Activated CD4-positive, CD25-positive, alpha-beta regulatory T cell treated with anti-CD3 and anti-CD28 coated beads, Interleukin-2, amount 50 U/mL, for 16 hours (primary cell): ENCODE data around the gene RNF220.
"Not testable (repeated sequence)": the region's sequence is repeated elsewhere in the genome, so short reads cannot be mapped to it uniquely, and the experiment has no call there.

ENCODE experiments used
- DNase-seq: peaks from one replicate; pipeline ENCODE4 v3.0.0-alpha.2; 2020; ENCODE audit warnings: low read depth, low spot score

Gene RNF220

DNA sequence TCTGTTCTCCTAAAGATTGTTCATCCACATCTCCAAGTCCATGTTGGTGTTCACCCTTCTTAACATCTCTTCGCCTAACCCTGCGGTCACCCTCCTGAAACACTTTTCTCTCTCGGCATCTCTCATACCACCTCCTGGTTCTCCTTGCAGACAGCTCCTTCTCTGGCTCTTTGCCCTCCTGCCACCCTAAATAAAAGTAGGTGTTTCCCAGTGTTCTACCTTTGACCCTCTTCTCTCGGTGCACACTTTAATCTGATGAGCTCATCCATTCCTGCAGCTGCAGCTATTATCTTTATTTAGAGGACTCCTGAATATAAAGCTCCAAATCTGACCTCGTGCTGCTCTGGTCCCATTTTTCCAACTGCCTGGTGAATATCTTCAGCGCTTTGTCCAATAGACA is 142.3 kb downstream of the RNF220 start:
- DNase-seq, result no peak

DNA sequence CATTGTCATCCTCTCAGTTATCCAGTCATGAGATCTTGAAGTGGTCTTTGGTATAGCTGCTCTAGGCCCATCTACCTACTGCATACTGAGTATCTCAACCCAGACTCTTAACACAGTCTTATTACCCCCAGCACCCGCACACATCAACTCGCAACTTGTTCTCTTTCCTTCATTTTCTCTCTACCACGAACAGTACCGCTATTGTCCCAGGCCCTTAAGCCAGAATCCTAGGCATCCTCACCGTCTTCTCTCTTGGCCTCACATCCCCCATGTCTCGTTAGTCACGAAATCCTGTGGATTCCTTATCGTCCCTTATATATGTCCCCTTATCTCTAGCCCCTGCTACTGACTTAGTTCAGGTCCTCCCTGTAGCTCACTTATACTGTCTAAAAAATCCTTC is 142.8 kb downstream of the RNF220 start:
- DNase-seq, result no peak

DNA sequence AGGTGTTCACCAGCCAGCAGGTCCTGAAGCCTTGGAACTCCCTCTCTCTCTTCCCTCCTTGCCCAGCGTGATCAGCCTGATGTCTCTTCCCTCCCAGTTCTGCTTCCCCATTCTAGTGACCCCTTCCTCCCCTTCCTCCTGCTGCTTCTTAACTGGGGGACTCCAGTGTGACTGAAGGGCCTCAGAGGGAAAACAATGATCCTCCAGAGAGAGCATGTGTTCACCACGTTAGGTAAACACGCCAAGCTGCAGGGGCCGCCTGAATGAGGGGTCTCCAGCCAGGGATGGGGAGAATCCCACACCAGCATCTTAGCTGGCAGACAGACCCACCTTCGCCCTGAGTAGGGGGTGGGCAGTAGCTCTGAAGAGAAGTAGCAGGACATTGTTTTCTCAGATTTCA is 144.5 kb downstream of the RNF220 start:
- no peak for DNase-seq

DNA sequence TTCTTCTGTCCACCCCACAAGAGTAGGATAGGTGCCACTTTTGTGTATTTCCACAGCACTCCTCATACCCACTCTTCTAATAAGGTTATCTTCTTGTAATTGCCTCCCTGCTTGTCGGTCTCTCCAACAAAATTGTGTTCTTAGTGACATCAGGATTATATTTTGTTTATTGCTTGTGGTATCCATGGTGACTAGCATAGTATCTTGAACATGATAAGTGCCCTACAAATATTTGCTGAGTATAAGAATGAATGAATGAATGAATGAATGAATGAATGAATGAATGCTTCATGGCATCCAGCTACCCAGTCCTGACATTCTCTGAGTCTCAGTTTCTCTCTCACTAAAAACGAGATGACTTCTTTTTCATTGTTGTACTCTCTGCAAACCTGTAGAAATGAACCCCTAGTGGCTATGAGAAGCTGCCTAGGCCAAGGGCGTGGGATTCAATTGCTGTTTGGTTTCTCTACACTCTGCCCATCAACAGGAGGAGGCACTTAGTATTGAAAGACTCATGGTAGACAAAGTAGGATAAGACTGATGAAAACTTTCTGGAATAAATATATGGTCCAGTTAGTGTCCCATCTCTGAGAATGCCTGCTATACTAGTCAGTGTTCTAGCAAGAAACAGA is 148.2 kb downstream of the RNF220 start:
- DNase-seq, result no peak

DNA sequence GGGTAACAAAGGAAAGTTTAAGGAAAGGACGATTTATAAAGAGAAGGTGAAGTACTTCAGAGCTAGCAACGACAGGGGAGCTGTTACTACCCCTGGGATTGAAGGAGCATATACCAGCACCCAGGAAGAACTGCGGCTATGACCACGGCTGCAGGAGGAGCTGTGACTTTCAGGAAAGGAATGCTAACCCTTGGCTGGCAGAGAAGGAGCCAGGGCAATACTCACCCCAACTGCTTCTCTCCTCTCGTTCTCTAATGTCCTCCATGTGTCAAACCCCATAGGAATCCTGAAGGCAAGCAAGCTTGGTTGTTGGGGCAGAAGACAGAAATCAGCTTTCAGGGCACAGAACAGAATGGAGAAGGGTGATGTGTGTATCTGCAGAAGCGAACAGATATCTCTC is 148.7 kb downstream of the RNF220 start:
- no peak for DNase-seq

DNA sequence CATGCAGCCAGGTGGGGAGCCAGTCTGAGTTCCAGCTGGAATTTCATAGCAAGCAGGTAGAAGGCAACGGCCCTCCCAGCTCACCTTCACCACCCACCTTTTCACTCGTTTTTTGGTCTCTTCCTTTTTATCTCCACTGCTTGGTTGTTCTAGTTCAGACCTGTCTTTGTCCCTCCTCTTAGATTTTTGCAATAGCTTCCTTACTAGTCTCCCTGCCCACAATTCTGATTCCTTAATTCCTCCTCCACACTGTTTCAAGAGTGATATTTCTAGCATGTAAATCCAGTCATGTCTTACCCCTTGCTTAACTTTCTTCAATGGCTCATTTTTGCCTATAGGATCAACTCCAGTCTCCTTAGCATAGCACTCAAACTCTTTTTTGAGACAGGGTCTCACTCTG is 149.7 kb downstream of the RNF220 start:
- DNase-seq, result no peak

DNA sequence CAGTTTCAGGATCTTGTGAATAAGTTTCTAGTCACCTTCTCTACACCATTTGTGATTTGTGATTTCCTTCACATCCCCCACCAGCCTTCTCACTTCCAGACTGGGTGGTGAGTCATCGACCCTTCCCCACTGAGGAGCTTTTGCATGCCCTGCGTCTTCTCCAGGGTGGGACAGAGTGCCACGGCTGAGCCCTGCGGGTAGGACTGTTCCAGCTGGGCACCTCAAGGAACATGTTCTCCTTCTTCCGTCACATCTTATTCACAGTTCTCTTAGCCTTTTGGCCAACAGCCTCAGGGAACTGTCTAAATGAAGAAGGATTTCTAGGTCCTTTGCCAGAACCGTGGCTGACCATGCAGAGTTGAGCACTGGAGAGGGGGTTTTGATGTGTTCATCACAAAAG is 152.7 kb downstream of the RNF220 start:
- no peak for DNase-seq

DNA sequence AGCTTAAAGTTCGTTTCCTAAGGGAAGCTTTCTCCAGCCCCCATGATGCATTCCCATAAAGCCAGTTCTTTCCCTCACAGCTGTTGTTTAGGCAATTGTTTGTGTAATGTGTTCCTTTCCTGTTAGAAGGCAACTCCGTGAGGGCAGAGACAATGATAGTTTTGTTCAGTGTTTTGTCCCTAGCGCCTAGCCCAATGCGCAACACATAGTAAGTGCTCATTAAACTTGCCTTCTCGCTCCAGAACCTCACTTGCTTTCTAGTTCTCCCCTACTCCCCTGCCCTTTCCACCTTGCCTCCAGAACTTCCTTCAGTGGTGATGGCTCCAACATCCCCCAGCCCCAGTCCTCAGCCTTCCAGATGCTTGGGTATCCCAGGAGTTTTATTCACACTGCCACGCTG is 153.8 kb downstream of the RNF220 start:
- no peak for DNase-seq

DNA sequence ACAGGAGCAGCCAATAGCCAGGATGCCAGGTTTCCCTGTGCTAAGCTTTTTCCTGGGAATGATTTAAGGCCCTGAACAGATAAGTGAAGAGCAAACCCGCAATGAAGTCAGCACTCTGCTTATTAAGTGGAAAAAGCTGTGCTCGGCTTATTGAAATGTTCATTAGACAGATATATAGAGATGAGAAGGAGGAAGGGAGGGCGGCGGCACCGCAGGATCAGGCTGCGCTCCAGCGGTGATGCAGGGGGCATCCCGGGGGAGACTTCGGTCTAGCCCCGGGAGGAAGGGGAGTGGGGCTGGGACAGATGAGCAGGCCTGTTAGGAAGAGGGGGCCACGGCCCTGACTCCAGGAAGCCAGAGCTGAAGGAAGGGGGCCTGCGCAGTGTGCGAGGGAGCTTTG is 154.3 kb downstream of the RNF220 start:
- DNase-seq, result no peak

DNA sequence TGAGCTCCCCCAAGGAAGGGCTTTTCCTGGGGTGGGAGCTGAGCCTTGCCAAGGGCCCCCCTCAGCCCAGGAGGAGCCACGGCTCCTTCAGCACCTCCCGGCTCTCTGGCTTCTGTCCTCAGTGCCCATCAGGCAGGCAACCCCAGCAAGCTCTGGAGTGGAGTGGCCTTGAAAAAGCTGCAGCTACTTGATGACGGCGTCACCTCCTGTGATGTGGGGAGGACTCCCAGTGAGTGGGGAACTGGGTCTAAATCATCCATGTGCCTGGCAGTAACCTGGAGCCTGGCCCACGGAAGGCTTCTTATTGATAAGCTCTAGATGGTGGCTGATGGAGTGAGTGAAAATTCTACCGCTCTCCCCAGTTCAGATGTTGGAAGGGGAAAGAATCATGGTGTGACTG is 154.9 kb downstream of the RNF220 start:
- no peak for DNase-seq

DNA sequence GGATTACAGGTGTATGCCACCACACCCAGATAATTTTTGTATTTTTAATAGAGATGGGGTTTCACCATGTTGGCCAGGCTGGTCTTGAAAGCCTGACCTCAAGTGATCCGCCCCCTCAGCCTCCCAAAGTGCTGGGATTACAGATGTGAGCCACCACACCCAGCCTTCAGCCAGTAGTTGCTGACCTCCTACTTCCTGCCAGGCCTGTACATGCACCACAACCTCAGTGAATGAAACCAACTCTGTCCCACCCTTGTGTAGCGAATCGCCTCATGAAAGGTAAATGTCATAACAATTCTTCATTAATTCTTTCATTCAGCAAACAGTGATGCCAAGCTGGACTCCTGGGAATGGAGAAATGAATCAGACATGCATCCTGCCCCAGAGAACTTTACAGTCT is 155.6 kb downstream of the RNF220 start:
- DNase-seq, result not testable (repeated sequence)

DNA sequence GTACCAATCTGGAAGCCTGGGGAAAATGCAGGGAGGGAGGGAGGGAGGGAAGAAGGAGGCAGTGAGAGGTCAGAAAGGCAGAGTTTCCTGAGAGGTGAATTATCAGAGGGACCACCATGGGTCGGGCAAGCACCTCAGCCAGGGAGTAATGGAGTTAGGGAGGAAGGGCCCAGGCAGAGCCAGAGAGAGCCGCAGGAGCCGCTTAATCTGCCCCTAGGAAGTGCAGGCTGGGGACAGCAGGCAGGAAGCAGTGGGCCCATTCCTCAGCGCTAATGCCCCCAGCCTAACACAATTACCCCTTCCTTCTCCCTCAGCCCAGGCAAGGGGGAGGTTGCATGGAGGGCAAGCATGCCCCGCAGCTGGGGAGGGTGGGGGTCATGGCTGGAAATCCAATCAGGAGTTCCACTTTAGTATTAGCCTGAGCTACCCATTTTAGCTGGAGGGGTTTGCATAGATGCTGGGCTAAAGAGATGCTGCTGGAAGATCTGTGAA is 160.2 kb downstream of the RNF220 start:
- DNase-seq, result no peak

DNA sequence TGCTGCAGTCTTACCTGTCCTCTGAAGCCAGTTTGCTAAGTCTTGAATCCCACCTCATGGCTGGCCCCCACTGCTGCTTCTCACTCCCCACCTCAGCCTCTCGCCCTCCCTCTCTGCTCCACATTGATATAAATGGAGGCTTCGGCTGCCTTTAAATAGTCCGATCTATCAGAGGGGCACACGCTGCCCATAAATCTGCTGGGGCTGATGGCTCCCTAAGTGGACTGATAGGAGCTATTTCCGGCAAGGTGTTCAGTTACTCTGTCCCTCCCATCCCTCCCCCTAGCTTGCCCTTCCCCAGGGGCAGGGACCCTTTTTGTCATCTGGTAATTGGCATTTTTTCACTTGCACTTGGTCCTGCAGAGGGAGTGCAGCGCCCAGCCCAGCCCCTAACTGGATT is 160.8 kb downstream of the RNF220 start:
- no peak for DNase-seq

DNA sequence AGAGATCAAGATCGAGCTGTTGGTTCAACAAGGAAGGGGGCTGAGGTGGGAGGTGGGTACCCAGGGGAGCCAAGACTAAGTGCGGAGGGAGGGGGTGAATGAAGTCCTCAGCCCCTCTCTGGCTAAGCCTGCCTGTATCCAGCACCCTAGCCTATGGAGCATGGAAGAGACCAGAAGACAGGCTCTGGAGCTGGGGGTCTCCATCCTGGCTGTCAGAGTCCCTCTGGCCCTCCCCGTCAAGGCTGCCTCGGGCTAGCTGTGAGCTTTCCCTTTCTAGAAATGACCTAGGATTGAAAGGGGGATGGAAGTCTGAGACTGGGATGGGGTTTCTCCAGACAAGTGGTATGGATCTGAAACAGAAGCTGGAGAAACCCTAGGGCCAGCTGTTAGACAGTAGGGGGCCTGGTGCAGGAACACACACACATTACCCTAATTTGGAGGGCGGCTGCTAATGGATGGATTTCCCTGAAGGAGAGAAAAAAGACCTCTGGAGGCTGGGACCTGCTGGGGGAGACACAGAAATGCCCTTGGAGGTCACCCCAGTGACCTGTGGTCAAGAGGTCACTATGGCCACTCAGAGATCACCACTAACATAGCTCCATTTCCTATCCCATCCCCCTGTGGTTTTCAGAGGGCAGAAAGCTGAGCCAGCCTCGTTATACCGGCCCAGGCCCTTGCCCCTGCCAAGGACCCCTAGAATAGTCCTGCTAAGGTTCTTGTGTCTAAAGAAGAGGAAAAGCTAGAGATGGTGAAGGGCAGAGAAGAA is 161.4 kb downstream of the RNF220 start:
- DNase-seq, result no peak

DNA sequence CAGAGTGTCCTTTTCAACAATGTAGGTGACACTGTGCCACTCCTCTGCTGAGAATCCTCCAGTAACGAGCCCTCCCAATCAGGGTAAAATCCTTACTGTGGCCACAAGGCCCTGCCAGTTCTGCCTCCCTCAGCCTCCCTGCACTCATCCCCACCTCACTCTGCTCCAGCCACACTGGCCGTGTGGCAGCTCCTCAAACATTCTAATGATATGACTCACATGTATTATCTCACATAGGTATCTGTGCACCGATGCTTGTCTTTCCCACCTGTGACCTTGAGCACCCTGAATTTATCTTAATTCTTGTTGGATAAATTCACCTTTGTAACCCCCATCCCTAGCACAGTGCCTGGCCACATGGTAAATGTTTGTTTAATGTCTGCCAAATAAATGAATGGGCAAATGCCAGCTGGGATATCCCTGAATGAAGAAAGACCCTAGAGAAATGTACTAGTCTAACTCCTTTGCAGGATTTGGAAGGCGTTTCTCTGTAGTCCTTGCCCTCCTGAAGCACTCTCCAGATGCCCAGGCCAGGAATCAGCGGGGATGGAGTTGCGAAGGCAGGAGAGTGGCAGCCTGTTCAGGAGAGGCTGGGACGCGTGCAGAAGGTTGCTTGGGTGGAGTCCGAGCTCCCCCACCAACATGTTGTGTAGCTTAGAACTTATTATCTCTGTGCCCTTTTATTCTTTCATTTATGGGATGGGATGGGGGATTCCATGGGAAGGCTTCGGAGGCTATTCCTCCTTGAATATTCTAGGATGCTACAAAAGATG is 163.3 kb downstream of the RNF220 start:
- no peak for DNase-seq

DNA sequence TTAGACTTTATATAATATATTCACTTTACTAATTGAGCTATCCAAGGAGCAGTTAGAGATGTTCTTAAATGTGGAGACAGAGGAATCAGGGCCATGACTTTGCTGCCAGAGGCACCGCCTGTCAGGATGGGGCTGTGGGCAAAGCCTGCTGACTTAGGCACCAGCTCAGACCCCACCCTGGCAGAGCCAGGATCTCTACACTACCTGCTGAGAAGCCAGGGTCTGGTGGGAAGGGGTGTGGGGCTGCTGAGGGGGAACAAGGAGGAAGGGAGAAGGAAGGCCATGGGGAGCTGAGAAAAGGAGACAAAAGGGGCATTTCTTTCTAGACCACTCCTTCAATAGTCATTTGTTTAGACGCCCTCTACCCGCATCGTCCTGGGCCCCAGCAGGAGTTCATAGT is 164.4 kb downstream of the RNF220 start:
- no peak for DNase-seq

DNA sequence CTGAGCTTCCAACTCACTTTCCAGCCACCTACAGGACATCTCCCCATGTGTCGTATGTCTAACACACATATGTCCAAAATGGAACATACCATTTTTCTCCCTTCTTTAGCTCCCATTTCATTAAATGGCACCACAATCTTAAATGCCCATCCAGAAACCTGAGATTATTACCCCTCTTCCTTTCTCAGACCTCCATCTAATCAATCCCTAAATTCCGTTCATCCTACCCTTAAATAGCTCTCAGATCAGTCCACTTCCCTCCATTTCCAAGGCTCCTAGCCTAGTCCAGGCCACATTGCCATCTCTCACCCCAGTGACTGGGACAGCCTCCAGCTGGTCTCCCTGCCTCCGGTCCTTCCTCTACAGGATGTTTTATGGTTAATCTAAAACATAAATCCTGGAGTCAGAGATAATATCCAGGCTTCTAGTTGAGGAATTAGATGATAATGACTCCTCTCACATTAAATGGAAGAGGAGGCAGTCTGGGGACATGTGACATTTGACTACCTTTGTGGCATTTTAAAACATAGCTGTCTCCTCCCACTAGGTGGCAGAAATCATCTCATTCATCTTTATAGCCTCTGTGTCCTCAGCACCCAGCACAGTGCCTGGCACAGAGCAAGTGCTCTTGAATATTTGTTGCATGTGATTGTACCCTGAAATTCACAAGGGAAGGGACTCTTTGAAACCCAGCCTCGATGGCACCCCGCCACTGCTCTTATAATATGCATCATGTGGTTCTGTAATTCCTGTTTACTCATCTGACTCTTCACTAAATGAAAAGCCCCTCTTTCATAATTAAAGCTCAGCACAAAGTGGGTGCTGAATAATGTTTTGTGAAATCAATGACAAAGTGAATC is 166.9 kb downstream of the RNF220 start:
- no peak for DNase-seq

DNA sequence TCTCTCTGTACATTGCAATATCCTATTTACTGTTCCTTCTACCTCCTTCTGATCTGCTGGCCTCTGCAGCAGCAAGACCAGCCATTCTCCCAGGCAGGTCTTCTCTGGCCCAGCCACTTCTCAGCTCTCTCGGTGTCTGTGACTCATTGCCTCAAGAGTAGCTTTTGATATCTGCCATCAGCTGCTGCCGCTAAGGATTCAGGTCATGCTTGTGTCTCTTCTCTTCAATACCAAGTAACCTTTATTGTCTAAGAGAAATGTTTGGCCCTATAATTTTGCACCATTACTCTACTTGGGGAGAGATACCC is 167.5 kb downstream of the RNF220 start:
- no peak for DNase-seq

DNA sequence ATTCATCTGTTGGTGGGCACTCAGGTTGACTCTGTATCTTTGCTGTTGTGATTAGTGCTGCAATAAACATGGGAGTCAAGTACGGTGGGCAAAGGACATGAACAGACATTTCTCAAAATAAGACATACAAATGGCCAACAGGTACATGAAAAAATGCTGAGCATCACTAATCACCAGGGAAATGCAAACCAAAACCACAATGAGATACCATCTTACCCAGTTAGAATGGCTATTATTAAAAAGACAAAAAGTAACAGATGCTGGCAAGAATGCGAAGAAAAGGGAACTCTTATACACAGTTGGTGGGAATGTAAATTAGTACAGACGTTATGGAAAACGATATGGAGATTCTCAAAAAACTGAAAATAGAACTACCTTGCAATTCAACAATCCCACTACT is 170.3 kb downstream of the RNF220 start:
- no peak for DNase-seq

DNA sequence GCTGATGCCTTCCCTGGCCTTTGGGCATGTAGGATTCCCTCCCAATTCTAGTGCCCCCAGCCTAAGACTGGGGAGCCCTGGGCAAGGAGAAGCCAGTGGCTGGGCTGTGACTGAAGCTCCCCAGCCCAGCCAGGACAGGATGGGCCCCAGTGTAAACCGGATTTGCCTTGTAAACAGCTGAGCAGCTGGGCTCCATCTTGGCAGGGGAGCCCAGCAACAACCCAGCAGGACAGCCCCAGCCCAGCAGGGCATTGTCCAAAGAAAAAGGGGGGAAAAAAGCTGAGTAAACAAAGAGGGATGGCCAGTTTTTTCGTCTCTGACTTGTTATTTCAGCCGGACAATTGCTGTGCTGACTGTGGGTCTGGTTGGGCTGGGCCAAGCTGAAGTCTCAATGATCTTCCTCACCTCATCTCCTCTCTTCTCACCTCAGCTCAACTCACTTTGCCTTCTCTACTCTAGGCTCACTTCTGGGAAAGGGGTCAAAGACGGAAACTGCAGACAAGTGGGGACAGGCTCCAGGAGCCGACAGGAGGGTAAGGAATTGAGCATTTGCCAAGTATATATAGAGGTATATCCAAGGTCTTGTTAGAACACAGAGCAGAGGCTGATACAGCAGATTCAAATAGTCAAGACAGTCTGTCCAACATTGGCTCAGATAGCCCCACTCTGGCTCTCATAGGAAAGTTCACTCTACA is 171.5 kb downstream of the RNF220 start:
- DNase-seq, result no peak

DNA sequence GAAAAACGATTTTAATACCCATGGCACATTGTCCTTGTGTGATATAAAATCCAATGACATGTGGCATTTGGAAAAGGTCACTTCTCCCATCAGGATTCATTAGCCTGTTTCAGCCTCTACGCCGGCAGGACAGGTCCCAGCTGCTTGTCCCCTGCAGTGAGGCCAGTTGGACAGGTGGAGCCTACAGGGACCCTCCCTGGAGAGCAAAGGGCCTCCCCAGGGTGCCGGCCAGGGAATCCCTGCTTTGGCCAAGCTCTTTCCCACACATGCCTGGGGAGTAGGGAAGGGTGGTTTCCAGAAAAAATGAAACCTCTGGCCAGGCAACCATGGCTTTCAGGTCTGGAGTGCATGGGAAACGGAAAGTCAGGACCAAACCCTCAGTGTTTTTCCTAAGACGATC is 176.2 kb downstream of the RNF220 start:
- DNase-seq, result no peak
